Suprapubic skin (tissue), 4 donors: Measurements from ENCODE around the gene UTRN. TPM values are rescaled to one million over a fixed set of nuclear protein-coding genes. Genes with fewer than 3 reads are reported as not detected.

Experiments used
- DNase-seq, 2 donors: peaks; one replicate each; pipeline ENCODE4 v3.0.0-alpha.2; 2019; ENCODE audit warnings: low spot score in 2 of 2
- H3K27ac ChIP-seq: fragments of 200-600 bp; sonication (generic); one replicate; pipeline ENCODE4 v1.5.1; 2019
- H3K27me3 ChIP-seq: fragments of 200-600 bp; sonication (generic); one replicate; pipeline ENCODE4 v1.5.1; 2019
- H3K36me3 ChIP-seq: fragments of 200-600 bp; sonication (generic); one replicate; pipeline ENCODE4 v1.5.1; 2019
- H3K4me1 ChIP-seq: fragments of 200-600 bp; sonication (generic); one replicate; pipeline ENCODE4 v1.5.1; 2019
- H3K4me3 ChIP-seq: fragments of 200-600 bp; sonication (generic); one replicate; pipeline ENCODE4 v1.5.1; 2019; ENCODE audit warnings: mild to moderate bottlenecking
- H3K9me3 ChIP-seq: fragments of 200-600 bp; sonication (generic); one replicate; pipeline ENCODE4 v1.5.1; 2019
- CTCF ChIP-seq, 2 donors: fragments of 200-600 bp in 1 of 2; fragments of 450-650 bp in 1 of 2; sonication (generic) in 1 of 2; IDR thresholded peaks; one replicate each; pipeline ENCODE4 v1.5.1; 2016 to 2019; ENCODE audit warnings: antibody characterized with exemption in 2 of 2, mild to moderate bottlenecking in 1 of 2, moderate library complexity in 1 of 2
- EP300 ChIP-seq: sonication (generic); formaldehyde crosslinking; IDR thresholded peaks from one replicate; pipeline ENCODE4 v1.6.1; 2017; ENCODE audit warnings: antibody characterized with exemption
- POLR2A ChIP-seq, 2 donors: fragments of 450-650 bp; IDR thresholded peaks; one replicate each; pipeline ENCODE4 v1.6.1; 2017; ENCODE audit warnings: antibody characterized with exemption in 2 of 2, mild to moderate bottlenecking in 2 of 2, moderate library complexity in 2 of 2
- POLR2AphosphoS5 ChIP-seq, 3 donors: sonication (generic); formaldehyde crosslinking; IDR thresholded peaks; one replicate each; pipeline ENCODE4 v1.6.1; 2017; ENCODE audit warnings: antibody characterized with exemption in 3 of 3
- whole genome bisulfite sequencing: methylation state at CpG from one replicate; pipeline ENCODE4 v1.1.5; 2018; 5-methylcytosine and 5-hydroxymethylcytosine counted together
- total RNA-seq, 4 donors: library from RNA; depleted of rRNA; stranded (reverse); fragments of >200 nt; gene quantifications; one replicate each; pipeline ENCODE4 v1.1.0, GENCODE V29; 2016

UTRN gene
- total RNA-seq, 4 donors from 2014 or later, result 76.1 to 147 (median 93.1) TPM

GRCh38 chr6:144289006-144289405 is 3.9 kb downstream of the UTRN start:
- Histone ChIP-seq H3K9me3 (no peaks in the 10 kb centered on the region), H3K27ac (no peak overlapping the region), H3K36me3 (no peaks in the 10 kb centered on the region), H3K4me3 (no peak overlapping the region), H3K27me3 (no peaks in the 10 kb centered on the region), H3K4me1 (peaks cover 25% of the 10 kb centered on the region)
- no peak for DNase-seq
- 96% methylated on average over 1 of the region's 1 CpG for WGBS
- no peak for TF ChIP-seq EP300
- TF ChIP-seq POLR2AphosphoS5 (IDR thresholded peaks at IDR 0.05), result no peak
- TF ChIP-seq POLR2A (IDR thresholded peaks at IDR 0.05), result no peak
- no peak for TF ChIP-seq CTCF (IDR thresholded peaks at IDR 0.05)

GRCh38 chr6:144292372-144292771 is 7.2 kb downstream of the UTRN start:
- peaks cover 34% of the 10 kb centered on the region for H3K4me1 ChIP-seq
- H3K27me3 ChIP-seq, result no peaks in the 10 kb centered on the region
- no peak overlapping the region for H3K27ac ChIP-seq
- TF ChIP-seq CTCF (IDR thresholded peaks at IDR 0.05), result no peak
- no peak for TF ChIP-seq EP300
- H3K4me3 ChIP-seq, result no peak overlapping the region
- no peaks in the 10 kb centered on the region for H3K9me3 ChIP-seq
- no peak for DNase-seq
- 65% methylated on average over 3 of the region's 3 CpGs for WGBS
- H3K36me3 ChIP-seq, result no peaks in the 10 kb centered on the region

GRCh38 chr6:144294016-144294415 is 8.9 kb downstream of the UTRN start:
- Histone ChIP-seq H3K27me3 (no peaks in the 10 kb centered on the region), H3K27ac (no peak overlapping the region), H3K4me1 (peaks cover 38% of the 10 kb centered on the region), H3K4me3 (no peak overlapping the region), H3K9me3 (no peaks in the 10 kb centered on the region), H3K36me3 (no peaks in the 10 kb centered on the region)
- TF ChIP-seq CTCF (IDR thresholded peaks at IDR 0.05) (no peak), POLR2A (IDR thresholded peaks at IDR 0.05) (no peak), EP300 (no peak), POLR2AphosphoS5 (IDR thresholded peaks at IDR 0.05) (no peak)
- DNase-seq, result no peak

GRCh38 chr6:144295211-144295610 is 10.1 kb downstream of the UTRN start:
- H3K9me3 ChIP-seq, result no peaks in the 10 kb centered on the region
- TF ChIP-seq EP300 (no peak), POLR2AphosphoS5 (IDR thresholded peaks at IDR 0.05) (no peak), POLR2A (IDR thresholded peaks at IDR 0.05) (no peak), CTCF (IDR thresholded peaks at IDR 0.05) (no peak)
- DNase-seq, result no peak
- 87% methylated on average over 2 of the region's 2 CpGs for WGBS
- H3K36me3 ChIP-seq, result no peaks in the 10 kb centered on the region
- peaks cover 41% of the 10 kb centered on the region for H3K4me1 ChIP-seq
- no peak overlapping the region for H3K4me3 ChIP-seq
- no peak overlapping the region for H3K27ac ChIP-seq
- H3K27me3 ChIP-seq, result no peaks in the 10 kb centered on the region

GRCh38 chr6:144295981-144296767 is 11.0 kb downstream of the UTRN start:
- no peaks in the 10 kb centered on the region for H3K36me3 ChIP-seq
- no peak overlapping the region for H3K27ac ChIP-seq
- no peak overlapping the region for H3K4me3 ChIP-seq
- no peaks in the 10 kb centered on the region for H3K9me3 ChIP-seq
- peaks cover 41% of the 10 kb centered on the region for H3K4me1 ChIP-seq
- no peak for DNase-seq
- WGBS, result 99% methylated on average over 4 of the region's 7 CpGs
- no peaks in the 10 kb centered on the region for H3K27me3 ChIP-seq
- TF ChIP-seq EP300 (no peak), CTCF (IDR thresholded peaks at IDR 0.05) (no peak), POLR2AphosphoS5 (IDR thresholded peaks at IDR 0.05) (no peak), POLR2A (IDR thresholded peaks at IDR 0.05) (no peak)
